GM23338 (cell line): ENCODE data around the gene RAP1GAP. TPM values are rescaled to one million over a fixed set of nuclear protein-coding genes. Genes with fewer than 3 reads are reported as not detected.

Source experiments
- ATAC-seq: fragments of 200-7000 bp; cut with Tn5 transposase; 3 replicates; pipeline ENCODE4 v1.9.1; 2020
- DNase-seq: peaks from one replicate; pipeline ENCODE4 v3.0.0-alpha.2; 2015; ENCODE audit warnings: low spot score
- H2AFZ ChIP-seq: fragments of 200-600 bp; sonication (generic); 2 replicates; pipeline ENCODE4 v1.8.0; 2016; ENCODE audit warnings: antibody characterized with exemption, mild to moderate bottlenecking, moderate library complexity
- H3F3A ChIP-seq: fragments of 200-600 bp; sonication (generic); replicated peaks from 2 replicates; pipeline ENCODE4 v1.8.0; 2017; ENCODE audit warnings: antibody characterized with exemption, mixed run types, low read depth
- H3K27ac ChIP-seq: fragments of 200-600 bp; sonication (generic); 2 replicates; pipeline ENCODE4 v1.6.1; 2016; ENCODE audit warnings: low read depth
- H3K27me3 ChIP-seq: fragments of 200-600 bp; sonication (generic); 2 replicates; pipeline ENCODE4 v1.8.0; 2016; ENCODE audit warnings: mild to moderate bottlenecking, mixed run types, moderate library complexity; ENCODE audit not compliant: insufficient read depth
- H3K36me3 ChIP-seq: fragments of 200-600 bp; sonication (generic); 2 replicates; pipeline ENCODE4 v1.8.0; 2016; ENCODE audit warnings: mild to moderate bottlenecking; ENCODE audit not compliant: insufficient read depth
- H3K4me1 ChIP-seq: fragments of 200-600 bp; sonication (generic); 2 replicates; pipeline ENCODE4 v1.8.0; 2016; ENCODE audit warnings: mild to moderate bottlenecking, moderate library complexity; ENCODE audit not compliant: insufficient read depth
- H3K4me2 ChIP-seq: fragments of 200-600 bp; sonication (generic); 2 replicates; pipeline ENCODE4 v1.7.1; 2017; ENCODE audit warnings: mixed run types
- H3K4me3 ChIP-seq: fragments of 200-600 bp; sonication (generic); 2 replicates; pipeline ENCODE4 v1.6.1; 2016; ENCODE audit warnings: mixed run types
- H3K79me2 ChIP-seq: fragments of 200-600 bp; sonication (generic); replicated peaks from 2 replicates; pipeline ENCODE4 v1.8.0; 2017; ENCODE audit warnings: mild to moderate bottlenecking; ENCODE audit not compliant: insufficient read depth
- H3K9me2 ChIP-seq: fragments of 200-600 bp; sonication (generic); 2 replicates; pipeline ENCODE4 v1.8.0; 2017; ENCODE audit not compliant: insufficient read depth
- H4K20me1 ChIP-seq: fragments of 200-600 bp; sonication (generic); replicated peaks from 2 replicates; pipeline ENCODE4 v1.8.0; 2017; ENCODE audit warnings: mild to moderate bottlenecking; ENCODE audit not compliant: insufficient read depth
- H3K27ac Mint-ChIP-seq: 2 replicates; pipeline ENCODE4 v1.8.0; 2020; ENCODE audit warnings: inconsistent platforms, mild to moderate bottlenecking, moderate library complexity, mixed read lengths
- H3K27me3 Mint-ChIP-seq: 3 replicates; pipeline ENCODE4 v1.8.0; 2022; ENCODE audit warnings: low read depth, mild to moderate bottlenecking, moderate library complexity, mixed read lengths, inconsistent platforms; ENCODE audit not compliant: insufficient read depth, poor library complexity
- H3K36me3 Mint-ChIP-seq: 3 replicates; pipeline ENCODE4 v1.8.0; 2021; ENCODE audit warnings: low read depth, mild to moderate bottlenecking, inconsistent platforms, moderate library complexity, mixed read lengths
- H3K4me1 Mint-ChIP-seq: 3 replicates; pipeline ENCODE4 v1.8.0; 2020; ENCODE audit warnings: mild to moderate bottlenecking, inconsistent platforms, mixed read lengths
- H3K4me3 Mint-ChIP-seq: 3 replicates; pipeline ENCODE4 v1.8.0; 2021; ENCODE audit warnings: moderate library complexity, mild to moderate bottlenecking, inconsistent platforms, mixed read lengths
- H3K9me3 Mint-ChIP-seq: 3 replicates; pipeline ENCODE4 v1.8.0; 2020; ENCODE audit warnings: moderate library complexity, mild to moderate bottlenecking, inconsistent platforms, mixed read lengths
- CTCF ChIP-seq, 2 experiments: fragments of 200-600 bp in 1 of 2; sonication (generic) in 1 of 2; conservative IDR thresholded peaks; 2 replicates each; pipeline versions ENCODE4 v1.5.1 to v1.6.1; 2016 to 2017; ENCODE audit warnings: antibody characterized with exemption in 2 of 2, low read depth in 2 of 2, mild to moderate bottlenecking in 2 of 2, moderate library complexity in 1 of 2
- ETS1 ChIP-seq: IDR thresholded peaks from 2 replicates; pipeline ENCODE4 v1.6.1; 2016; ENCODE audit warnings: antibody characterized with exemption
- EZH2 ChIP-seq: fragments of 200-600 bp; sonication (generic); IDR thresholded peaks from one replicate; pipeline ENCODE4 v1.8.0; 2017; ENCODE audit warnings: antibody characterized with exemption, mild to moderate bottlenecking, low read depth; ENCODE audit not compliant: unreplicated experiment
- EZH2phosphoT487 ChIP-seq: fragments of 200-600 bp; sonication (generic); IDR thresholded peaks from one replicate; pipeline ENCODE4 v1.8.1; 2018; ENCODE audit warnings: antibody characterized with exemption; ENCODE audit not compliant: unreplicated experiment
- JUNB ChIP-seq: IDR thresholded peaks from one replicate; pipeline ENCODE4 v1.6.1; 2016; ENCODE audit warnings: antibody characterized with exemption; ENCODE audit not compliant: unreplicated experiment
- POLR2AphosphoS5 ChIP-seq: IDR thresholded peaks from 2 replicates; pipeline ENCODE4 v1.6.1; 2016; ENCODE audit warnings: antibody characterized with exemption, low read depth
- STAT1 ChIP-seq: IDR thresholded peaks from one replicate; pipeline ENCODE4 v1.6.1; 2016; ENCODE audit warnings: antibody characterized with exemption; ENCODE audit not compliant: unreplicated experiment
- ZNF114 ChIP-seq: fragments of 250-450 bp; sonication (Bioruptor Pico); IDR thresholded peaks from 2 replicates; pipeline ENCODE4 v1.5.0; 2020; ENCODE audit warnings: mild to moderate bottlenecking, moderate library complexity
- ZNF331 ChIP-seq: fragments of 250-450 bp; sonication (Bioruptor Pico); IDR thresholded peaks from 2 replicates; pipeline ENCODE4 v1.5.0; 2020; ENCODE audit warnings: low read depth, mild to moderate bottlenecking, moderate library complexity
- ZNF462 ChIP-seq: fragments of 250-450 bp; sonication (Bioruptor Pico); IDR thresholded peaks from 2 replicates; pipeline ENCODE4 v1.5.0; 2020; ENCODE audit warnings: mild to moderate bottlenecking, moderate library complexity
- polyA plus RNA-seq: library from polyadenylated mRNA; unstranded; fragments of >200 nt; fragmentation: Nextera tagmentation; extraction: Ambion mirVana; gene quantifications from 2 replicates; pipeline ENCODE4 v1.2.1, GENCODE V29; 2016
- total RNA-seq: library from RNA; depleted of rRNA; stranded (reverse); fragments of >200 nt; shearing (Covaris generic); gene quantifications from 2 replicates; pipeline ENCODE4 v1.2.3, GENCODE V29; 2014

The RAP1GAP gene
- total and polyA plus RNA-seq, 2 experiments from 2014 or later, result 4.3 to 6.6 TPM

GRCh38 chr1:21655748-21656147 is 13.4 kb downstream of the RAP1GAP start:
- H3K4me3 Mint-ChIP-seq, result no peak overlapping the region
- Histone ChIP-seq H3F3A (peaks cover 11% of the 10 kb centered on the region), H3K4me2 (no peak overlapping the region), H2AFZ (no peak overlapping the region), H3K27ac (no peak overlapping the region), H3K4me1 (no peaks in the 10 kb centered on the region; the same call in 1 of the 2 replicates), H3K79me2 (no peaks in the 10 kb centered on the region), H4K20me1 (no peaks in the 10 kb centered on the region), H3K27me3 (peaks cover 26% of the 10 kb centered on the region), H3K4me3 (no peak overlapping the region), H3K9me2 (no peaks in the 10 kb centered on the region), H3K36me3 (no peaks in the 10 kb centered on the region)
- no peaks in the 10 kb centered on the region for H3K9me3 Mint-ChIP-seq
- H3K36me3 Mint-ChIP-seq, result no peaks in the 10 kb centered on the region
- H3K4me1 Mint-ChIP-seq, result peaks cover 15% of the 10 kb centered on the region
- no peak overlapping the region for H3K27ac Mint-ChIP-seq
- TF ChIP-seq JUNB (no peak), CTCF (conservative IDR thresholded peaks at IDR 0.05; ENCODE audit: low read depth in 2 of 2) (peak; percentile 33 to 63), ZNF114 (CRISPR knock-in tag) (no peak), POLR2AphosphoS5 (no peak), ETS1 (no peak)
- H3K27me3 Mint-ChIP-seq, result peaks cover 41% of the 10 kb centered on the region
- ATAC-seq (peak; percentile 62), DNase-seq (peak; percentile 85)

GRCh38 chr1:21655259-21655658 is 13.9 kb downstream of the RAP1GAP start:
- Histone ChIP-seq H3K79me2 (no peaks in the 10 kb centered on the region), H3K27ac (no peak overlapping the region), H3K4me3 (no peak overlapping the region), H4K20me1 (no peaks in the 10 kb centered on the region), H2AFZ (no peak overlapping the region), H3K36me3 (no peaks in the 10 kb centered on the region), H3F3A (peaks cover 11% of the 10 kb centered on the region), H3K4me1 (no peaks in the 10 kb centered on the region; the same call in 1 of the 2 replicates), H3K27me3 (peaks cover 21% of the 10 kb centered on the region), H3K9me2 (no peaks in the 10 kb centered on the region), H3K4me2 (no peak overlapping the region)
- ATAC-seq (no peak), DNase-seq (no peak)
- Mint-ChIP-seq H3K4me1 (peaks cover 15% of the 10 kb centered on the region), H3K27me3 (peaks cover 36% of the 10 kb centered on the region), H3K27ac (no peak overlapping the region), H3K9me3 (no peaks in the 10 kb centered on the region), H3K36me3 (no peaks in the 10 kb centered on the region), H3K4me3 (no peak overlapping the region)
- TF ChIP-seq ZNF331, result no peak
- no peak for TF ChIP-seq JUNB
- no peak for TF ChIP-seq ZNF462 (CRISPR knock-in tag)
- TF ChIP-seq STAT1, result no peak
- no peak for TF ChIP-seq ETS1
- no peak for TF ChIP-seq EZH2
- no peak for TF ChIP-seq POLR2AphosphoS5
- no peak for TF ChIP-seq EZH2phosphoT487
- TF ChIP-seq ZNF114 (CRISPR knock-in tag), result no peak
